LNCaP clone FGC (cell line): ENCODE results near the gene ITGA8.

ENCODE experiments used
- DNase-seq: peaks from one replicate; pipeline ENCODE4 v3.0.0-alpha.2; 2011; ENCODE audit warnings: low read depth
- H3K4me3 ChIP-seq: 2 replicates; pipeline ENCODE4 v1.5.1; 2011; ENCODE audit warnings: mild to moderate bottlenecking, low read depth, low read length, control low read depth
- TF ChIP-seq, protein P1 (sequence below): IDR thresholded peaks from 2 replicates; pipeline ENCODE4 v1.5.1; 2012; ENCODE audit warnings: mild to moderate bottlenecking; ENCODE audit not compliant: control insufficient read depth, insufficient read depth; ENCODE audit errors: extremely low read depth

The ITGA8 gene

DNA sequence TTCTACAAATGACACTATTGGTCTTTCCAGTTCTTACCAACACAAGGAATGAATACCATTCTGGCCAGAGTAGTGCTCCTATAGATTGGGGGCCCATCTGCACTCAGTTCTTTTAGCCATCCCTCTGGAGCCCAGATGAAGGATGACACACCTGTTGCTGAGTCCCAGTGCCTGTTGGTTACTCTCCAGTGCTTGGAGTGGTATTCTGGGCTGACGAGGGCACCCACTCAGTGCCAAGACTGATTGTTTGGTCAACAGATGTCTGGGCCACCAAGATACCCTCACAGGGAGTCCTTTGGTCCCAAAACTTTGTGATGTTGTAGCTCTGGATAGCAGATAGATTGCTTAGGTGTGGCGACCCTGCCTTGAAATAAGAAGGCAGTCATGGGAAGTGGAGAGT lies 23.7 kb upstream of the ITGA8 start:
- TF ChIP-seq, protein P1, sequence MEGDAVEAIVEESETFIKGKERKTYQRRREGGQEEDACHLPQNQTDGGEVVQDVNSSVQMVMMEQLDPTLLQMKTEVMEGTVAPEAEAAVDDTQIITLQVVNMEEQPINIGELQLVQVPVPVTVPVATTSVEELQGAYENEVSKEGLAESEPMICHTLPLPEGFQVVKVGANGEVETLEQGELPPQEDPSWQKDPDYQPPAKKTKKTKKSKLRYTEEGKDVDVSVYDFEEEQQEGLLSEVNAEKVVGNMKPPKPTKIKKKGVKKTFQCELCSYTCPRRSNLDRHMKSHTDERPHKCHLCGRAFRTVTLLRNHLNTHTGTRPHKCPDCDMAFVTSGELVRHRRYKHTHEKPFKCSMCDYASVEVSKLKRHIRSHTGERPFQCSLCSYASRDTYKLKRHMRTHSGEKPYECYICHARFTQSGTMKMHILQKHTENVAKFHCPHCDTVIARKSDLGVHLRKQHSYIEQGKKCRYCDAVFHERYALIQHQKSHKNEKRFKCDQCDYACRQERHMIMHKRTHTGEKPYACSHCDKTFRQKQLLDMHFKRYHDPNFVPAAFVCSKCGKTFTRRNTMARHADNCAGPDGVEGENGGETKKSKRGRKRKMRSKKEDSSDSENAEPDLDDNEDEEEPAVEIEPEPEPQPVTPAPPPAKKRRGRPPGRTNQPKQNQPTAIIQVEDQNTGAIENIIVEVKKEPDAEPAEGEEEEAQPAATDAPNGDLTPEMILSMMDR, result no peak
- H3K4me3 ChIP-seq, result no peak overlapping the region
- no peak for DNase-seq

DNA sequence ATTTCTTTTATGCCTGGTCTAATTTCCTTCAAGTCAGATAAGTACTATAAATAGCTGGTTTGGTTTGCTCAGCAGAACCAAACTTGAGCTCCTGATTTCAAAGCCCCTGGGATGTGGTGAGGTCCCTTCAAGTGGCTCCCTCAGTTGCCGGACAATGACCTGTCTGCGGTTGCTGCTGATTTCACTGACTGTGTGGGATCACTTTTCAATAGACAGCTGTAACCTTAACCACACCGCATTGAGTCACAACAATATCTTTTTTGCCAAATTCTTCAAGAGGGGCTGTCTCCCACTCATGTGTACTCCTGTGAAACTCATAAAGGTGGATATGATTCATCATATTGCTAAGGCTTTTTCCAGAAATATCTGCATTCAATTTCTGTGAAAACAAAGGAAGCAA lies 23.1 kb upstream of the ITGA8 start:
- TF ChIP-seq, protein P1, result no peak
- no peak overlapping the region for H3K4me3 ChIP-seq
- no peak for DNase-seq

DNA sequence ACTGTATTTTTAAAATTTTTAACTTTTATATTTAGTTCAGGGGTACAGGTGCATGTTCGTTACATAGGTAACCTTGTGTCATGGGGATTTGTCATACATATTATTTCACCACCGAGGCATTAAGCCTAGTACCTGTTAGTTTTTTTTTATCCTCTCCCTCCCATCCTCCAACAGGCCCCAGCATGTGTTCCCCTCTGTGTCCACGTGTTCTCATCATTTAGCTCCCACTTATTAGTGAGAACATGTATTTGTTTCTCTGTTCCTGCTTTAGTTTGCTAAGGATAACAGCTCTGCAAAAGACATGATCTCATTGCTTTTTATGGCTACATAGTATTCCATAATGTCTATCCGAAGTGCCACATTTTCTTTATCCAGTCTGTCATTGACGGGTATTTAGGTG lies 22.4 kb upstream of the ITGA8 start:
- H3K4me3 ChIP-seq, result no peak overlapping the region
- TF ChIP-seq, protein P1, result no peak
- DNase-seq, result no peak

- no peak overlapping the region for H3K4me3 ChIP-seq
- TF ChIP-seq, protein P1, result no peak
- DNase-seq, result no peak
These were observed 21.9 kb upstream of the ITGA8 start for GRCh38 chr10:15741581-15741980.

DNA sequence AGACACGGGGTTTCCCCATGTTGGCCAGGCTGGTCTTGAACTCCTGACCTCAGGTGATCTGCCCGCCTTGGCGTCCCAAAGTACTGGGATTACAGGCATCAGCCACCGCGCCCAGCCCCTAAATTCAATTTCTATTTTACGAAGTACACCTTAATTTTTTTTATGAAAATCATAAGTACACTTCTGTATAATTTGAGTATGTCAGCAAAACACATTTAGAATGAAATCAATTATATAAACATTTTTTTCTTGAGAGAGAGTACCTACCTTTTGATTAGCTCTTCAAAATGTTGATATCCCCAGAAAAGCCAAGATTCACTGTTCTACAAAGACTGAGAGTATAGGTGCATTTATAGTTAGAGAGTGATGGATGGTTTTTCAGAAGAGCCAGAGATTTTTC lies 20.5 kb upstream of the ITGA8 start:
- DNase-seq, result no peak
- no peak overlapping the region for H3K4me3 ChIP-seq
- TF ChIP-seq, protein P1, result no peak

GRCh38 chr10:15739254-15739970 lies 19.7 kb upstream of the ITGA8 start:
- DNase-seq, result no peak

More at GRCh38 chr10:15739254-15739970, 19.7 kb upstream of the ITGA8 start:
- H3K4me3 ChIP-seq, result no peak overlapping the region
- TF ChIP-seq, protein P1, result no peak
